Left renal pelvis (tissue), 4 donors: ENCODE measurements around the gene ZFP1. TPM values are rescaled to one million over a fixed set of nuclear protein-coding genes. Genes with fewer than 3 reads are reported as not detected.

Source experiments
- DNase-seq, 4 donors: peaks; one replicate each; pipeline ENCODE4 v3.0.0-alpha.2; 2013; ENCODE audit warnings: low read depth in 4 of 4, low spot score in 3 of 4
- polyA plus RNA-seq, 4 donors: library from polyadenylated mRNA; unstranded; fragments of 120-200 nt; gene quantifications; one replicate each; pipeline ENCODE4 v1.2.1, GENCODE V29; 2013; ENCODE audit not compliant: insufficient read length in 4 of 4

ZFP1 gene
- 10 to 100 TPM; 21.4 to 33.9 (median 28.3) TPM for polyA plus RNA-seq

DNA sequence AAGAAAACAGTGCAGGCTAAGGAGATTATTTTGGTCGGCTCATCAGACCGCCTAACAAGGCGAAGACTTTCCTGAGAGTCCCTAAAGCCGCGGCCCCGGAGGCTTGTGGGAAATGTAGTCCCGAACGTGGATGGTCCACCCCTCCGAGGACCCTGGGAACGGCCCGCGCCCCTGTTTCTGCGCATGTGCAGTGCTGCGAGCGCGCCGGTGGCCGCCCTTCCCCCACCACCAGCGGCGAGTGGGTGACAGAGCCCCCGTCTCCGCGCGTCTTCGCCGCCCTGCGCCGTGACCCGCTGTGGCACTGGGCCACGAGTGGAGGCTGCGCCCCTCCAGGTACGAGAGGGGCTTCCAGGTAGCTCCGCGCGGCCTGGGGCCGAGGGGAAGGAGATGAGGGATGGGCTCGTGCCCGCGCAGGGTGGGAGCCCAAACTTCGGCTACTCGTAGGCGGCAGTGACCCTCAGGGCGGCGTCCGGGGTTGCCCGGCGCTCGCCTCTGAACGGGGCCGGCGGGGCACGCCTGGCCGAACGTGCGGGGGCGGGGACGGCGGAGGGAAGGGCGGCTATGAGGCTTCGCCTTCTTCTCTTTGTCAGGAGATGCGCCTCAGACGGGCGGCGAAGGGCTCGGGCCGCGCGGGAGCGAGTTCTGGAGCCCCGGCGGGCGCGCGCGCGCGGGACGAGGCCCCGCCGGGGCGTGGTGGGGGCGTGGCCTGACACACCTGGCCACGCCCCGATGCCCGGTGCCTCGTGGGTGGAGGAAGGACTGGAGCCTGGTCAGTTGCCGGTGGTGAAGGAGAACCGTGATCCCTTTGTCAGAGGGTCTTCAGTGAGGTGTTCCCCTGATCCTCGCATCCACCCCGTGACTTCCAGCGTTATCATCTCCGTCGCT is at the start of gene ZFP1:
TSS of gene ZFP1 (plus strand) at position 214 of the 885 bp plus-strand sequence. CDS start 4,428 bp downstream, outside the sequence.
- DNase-seq = peak; percentile 81 to 87 (median 84)

DNA sequence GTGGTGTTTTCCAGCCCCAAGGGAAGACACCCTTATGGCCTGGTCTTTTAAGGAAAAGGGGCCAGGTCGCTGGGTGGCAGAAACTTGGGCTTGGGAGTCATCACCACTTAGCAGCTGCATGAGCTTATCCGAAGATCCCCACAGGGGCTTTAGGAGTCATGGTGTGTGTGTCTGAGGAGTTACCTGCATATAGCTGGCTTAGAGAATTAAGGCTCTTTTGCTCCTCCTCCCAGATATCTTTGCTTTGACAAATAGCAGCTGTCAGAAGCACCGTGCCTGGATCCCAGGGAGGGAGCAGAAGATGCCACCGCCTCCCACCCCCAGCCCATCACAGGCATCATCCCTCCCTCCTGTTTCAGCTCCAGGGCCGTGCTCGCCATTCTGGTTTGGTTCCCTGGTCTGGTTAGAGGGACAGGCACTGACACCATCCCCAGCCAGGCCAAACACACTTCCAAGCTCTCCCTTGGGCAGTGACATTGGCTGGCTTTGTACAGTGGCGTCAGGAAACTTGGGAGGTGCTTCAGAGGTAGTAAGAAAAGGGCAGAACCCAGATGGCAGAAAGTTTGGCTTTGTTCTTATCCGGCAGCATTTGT is 49.2 kb upstream of the ZFP1 start:
- no peak for DNase-seq

DNA sequence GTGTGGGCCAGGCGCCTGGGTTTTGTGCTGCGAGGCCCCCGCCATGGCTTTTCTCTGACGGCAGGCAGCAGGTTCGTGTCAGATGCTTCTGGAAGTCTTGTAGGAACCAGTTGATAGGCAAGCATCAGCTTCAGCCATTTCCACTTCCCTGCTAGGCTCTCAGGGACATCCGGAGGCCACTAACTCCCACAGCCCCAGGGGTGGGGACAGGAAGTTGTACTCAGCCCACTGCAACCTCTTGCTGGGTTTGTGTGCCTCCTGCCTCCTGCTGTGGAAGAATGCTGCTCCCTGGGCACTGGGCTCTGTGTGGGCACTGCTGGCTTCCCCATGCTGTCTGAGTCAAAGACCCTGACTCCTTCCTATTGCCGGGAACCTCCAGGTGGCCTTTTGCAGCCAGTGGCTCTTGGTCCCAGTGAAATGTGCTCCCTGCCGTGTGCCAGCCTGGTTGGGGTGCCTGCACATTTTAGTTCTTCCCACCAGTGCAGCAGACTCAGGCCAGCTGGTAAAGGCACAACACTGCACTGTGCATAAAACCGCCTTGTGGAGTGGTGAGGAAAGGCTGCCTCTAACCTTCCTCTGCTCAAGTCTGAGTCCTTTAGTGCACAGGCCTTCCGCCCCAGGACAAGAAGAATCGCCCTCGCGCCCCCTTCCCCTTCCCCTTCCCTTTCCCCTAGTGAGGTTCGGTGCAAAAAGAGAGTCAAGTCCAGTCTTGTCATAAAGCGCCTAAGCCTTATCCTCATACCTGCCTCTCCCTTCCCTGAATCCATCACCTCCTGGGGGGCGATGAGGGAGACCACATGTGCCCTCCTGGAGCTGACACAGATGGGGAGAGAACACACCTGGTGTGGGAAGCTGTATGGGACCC is 48.4 kb upstream of the ZFP1 start:
- DNase-seq = no peak

DNA sequence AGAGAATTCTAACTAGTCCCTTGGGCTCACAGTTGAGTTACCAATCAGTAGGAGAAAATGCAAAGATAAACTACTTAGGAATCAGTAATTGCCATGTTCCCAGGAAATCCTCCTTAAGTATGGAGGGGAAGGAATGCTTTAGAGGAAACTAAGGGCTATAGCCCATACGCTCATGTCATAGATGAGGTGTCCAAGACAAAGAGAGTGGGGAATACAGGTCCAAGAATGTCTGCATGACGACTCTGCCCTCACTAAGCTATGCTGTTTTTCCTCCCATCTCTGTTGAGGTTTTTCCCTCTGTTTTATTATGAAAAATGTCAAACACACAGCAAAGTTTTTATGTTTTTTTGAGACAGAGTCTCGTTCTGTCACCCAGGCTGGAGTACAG is 47.7 kb upstream of the ZFP1 start:
- no peak for DNase-seq

DNA sequence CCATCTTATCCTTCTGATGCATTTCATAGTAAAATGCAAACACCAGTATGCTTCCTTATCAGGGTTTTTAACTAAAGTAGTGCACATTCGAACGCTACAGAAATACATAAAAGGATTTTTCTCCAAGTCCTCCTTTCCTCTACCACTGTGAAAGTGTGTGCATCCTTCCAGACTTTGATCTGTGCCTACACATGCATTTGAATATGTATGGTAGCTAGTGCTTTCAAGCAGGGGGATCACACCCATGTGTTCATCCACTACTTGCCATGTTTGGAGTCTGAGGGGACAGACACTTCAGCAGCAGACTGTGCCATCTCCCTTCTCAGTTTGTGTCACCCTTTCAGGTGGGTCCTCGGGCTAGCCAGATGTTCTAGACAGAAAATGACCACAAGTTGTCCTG is 46.7 kb upstream of the ZFP1 start:
- no peak for DNase-seq

DNA sequence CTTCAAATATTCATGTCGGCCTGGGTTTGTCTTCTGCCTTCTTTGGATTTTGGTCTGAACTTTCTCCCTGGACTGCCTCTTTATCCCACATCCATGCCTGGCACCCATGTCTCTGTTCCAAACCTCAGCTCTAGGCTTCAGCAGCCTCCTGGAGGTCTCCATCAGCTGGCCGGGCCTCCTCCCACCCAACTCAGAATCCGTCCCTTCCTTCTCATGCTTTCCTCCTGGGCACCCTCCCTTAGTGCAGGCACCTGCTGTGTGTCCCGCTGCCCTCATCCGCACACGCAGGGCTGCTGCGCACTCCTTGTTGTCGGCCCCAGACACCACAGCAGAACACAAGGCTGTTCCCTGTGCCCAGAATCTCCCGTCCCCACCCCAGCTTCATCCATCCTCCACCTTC is 45.7 kb upstream of the ZFP1 start:
- no peak for DNase-seq

DNA sequence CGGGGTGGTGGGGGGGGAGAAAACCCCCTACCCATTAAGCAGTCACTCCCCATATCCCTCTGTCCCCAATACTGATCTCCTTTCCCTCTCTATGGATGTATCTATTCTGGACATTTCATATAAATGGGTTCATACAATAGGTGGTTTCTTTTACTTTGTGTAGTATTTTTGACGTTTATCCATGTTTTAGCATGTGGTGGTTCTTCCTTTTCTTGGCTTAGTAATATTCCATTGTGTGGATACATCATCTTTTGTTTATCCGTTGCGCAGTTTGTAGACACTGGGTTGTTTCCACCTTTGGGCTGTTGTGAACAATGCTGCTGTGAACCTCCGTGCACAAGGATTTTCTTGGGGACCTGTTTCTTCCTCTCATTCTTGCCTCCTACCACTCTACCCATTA is 44.3 kb upstream of the ZFP1 start:
- no peak for DNase-seq

DNA sequence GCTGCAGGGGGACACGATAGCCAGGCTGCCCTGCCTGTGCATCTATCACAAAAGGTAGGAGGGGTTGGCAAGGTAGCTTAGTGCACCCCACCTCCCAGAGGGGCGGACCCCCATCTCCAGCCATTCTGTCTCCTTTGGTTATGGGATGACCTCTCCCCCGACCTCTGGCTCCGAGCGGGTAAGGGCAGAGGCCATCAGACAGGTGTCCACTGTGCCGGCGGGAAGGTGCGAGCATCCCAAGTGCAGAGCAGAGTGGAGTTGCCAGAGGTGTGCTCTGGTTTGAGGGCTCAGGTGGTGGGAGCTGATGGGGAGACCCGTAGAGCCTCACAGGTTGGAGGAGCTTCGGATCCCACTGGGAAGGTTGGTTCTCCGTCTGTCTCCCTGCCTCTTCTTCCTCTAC is 43.5 kb upstream of the ZFP1 start:
- DNase-seq = no peak

DNA sequence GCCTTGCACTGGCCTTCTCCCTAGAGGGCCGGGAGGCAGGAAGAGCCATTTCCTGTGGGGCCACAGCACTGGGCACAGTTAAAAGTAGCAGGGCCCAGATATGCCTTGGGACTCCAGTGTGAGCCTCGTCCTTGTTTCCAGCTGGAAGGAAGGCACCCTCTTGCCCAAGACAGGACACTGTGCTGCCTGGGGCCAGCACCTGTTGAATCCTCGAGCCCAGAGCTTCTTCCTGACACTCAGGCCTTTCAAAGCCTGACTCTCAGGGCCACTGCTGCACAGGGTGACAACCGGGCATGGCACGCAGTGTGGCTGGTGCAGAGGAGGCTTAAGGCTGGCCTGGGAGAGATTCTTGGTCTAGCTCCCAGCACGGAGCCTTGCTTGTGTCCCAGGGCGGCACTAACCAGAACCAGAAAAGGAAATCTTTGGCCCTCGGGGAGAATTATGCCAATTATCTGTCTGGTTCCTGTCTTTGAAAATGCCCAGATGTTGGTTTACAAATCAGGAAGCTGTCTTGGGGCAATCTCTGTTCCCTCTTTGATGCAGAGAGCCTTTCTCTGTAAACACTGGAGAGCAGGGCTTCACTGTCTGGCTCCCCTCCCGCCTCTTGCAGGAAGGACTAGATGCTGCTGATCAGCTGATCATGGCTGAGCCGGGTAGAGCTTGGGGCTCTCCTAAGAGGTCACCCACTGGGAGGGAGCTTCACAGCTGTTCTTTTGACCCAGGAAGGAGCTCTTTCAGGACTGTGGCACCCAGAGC is 42.8 kb upstream of the ZFP1 start:
- no peak for DNase-seq

DNA sequence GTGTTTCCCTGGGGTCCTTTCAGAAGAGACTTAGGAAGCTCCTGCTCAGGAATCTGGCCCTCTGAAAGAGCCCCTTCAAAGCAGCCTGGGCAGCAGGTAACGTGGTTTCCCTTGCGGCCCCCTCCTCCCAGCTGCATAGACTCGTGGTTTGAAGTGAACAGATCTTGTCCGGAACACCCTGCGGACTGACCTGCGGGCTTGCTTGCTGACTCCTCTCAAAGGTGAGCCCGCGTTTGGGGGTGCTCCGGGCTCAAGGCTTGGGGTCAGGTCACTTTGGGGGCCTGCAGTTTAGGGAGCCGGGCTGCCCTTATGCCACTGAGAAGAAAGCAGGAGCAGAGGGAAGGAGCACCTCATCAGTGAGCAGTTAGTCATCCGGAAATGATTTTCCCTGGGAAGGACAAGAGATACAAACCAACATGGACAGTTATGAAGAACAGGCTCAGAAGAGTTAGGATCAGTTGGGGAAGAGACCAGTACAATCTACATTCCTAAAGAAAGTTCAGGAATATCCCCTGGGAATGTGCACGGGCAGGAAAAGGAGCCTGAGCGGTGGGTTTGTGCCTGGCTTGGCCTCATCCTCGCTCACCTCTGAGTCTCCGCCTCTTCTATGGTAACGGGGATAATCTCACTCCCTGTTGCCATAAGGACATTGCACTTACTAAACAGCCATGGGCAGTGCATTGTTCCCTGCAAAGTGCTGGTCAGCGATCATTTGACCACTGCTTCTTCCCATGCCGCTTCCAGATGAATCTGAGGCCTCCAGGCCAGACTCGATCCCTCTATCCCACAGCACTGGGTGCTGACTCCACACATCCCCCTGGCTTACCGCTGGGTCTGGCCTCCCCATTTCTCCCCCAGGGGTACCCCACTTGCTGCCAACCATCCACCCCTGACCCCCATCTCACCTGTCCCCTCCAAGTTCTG is 41.7 kb upstream of the ZFP1 start:
- no peak for DNase-seq

DNA sequence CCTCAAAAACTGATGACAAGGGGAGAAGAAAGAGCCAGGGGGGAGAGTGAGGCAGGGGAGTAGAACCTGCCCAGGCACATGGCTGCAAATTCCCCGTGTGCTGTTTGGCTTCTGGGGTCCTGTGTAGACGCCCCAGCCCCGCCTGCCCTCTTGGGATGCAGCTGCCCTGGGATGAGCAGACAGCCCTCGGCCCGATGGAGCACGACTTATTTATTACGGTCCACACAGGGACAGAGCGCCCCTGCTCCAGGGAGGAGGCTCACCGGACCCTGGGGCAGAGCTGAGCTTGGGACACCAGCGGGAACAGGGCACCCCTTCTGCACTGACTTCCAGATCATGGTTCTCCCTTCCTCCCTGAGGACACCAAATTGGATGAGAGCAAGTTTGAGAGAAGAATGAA is 40.8 kb upstream of the ZFP1 start:
- no peak for DNase-seq

DNA sequence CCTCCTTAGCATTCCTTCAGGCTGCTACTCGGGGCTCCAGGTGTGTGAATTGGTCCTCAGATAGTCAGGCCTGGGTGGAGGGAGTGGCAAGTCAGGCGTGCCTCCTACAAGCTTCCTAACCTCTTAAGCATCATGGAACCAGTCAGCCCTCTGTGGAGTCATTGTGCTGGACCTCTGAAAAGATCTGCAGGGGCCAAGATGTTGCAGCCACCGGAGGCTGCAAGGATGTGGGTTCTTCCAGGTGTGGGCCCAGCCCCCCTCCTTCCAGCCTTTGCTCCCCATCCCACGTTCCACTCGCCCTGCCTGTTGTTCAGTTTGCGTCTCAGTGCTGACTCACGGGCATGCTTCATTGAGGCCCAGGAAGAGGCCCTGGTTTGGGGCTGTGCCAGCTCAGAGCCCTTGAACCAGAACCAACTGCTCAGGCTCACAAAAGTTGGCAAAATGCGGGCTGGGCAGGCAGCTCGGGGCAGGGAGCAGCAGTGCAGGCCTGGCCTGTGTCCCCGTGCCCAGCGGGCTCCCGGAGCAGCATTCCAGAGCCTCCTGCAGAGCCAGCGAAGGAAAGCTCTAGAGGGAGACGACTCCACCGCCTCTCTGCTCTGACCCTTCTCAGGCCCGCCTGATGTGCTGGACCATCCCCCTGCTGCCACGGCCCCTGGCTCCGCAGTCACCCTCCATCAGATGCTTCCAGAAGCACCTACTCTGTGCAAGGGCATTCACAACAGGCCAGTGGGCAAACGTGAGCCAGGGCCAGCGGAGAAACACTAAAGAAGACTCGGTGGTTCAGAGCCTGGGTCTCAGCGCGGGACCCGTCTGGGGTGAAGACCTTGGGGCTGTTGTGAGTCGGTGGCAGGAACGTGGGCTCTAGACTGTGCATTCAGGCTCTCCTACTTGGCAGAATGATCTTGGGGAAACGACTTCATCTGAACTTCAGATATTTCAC is 39.3 kb upstream of the ZFP1 start:
- DNase-seq = peak; percentile 60 to 76 (median 63)

DNA sequence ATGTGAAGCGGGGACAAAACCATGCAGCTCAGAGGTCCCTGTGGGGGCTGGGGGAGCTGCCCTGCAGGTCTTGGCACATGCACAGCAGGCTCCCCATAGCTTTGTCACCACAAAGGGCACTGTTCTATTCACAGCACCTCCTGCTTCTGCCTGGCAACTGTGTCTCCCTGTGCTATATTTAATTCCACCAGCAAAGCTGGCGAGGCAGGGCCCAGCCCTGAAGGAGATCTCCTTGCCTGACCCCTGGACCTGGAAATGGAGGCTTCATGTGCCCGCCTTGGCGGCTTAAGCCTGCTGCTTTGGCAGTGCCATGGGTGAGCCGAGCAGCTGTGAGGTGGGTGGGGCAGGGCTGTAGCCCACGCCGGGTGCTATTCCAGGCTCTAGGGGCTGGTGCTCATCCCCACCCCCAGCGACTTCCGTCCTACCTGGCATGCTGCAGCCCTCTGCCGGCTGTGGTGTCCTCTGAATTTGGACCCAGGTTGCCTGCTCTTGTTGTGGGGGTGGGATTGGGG is 38.5 kb upstream of the ZFP1 start:
- no peak for DNase-seq

DNA sequence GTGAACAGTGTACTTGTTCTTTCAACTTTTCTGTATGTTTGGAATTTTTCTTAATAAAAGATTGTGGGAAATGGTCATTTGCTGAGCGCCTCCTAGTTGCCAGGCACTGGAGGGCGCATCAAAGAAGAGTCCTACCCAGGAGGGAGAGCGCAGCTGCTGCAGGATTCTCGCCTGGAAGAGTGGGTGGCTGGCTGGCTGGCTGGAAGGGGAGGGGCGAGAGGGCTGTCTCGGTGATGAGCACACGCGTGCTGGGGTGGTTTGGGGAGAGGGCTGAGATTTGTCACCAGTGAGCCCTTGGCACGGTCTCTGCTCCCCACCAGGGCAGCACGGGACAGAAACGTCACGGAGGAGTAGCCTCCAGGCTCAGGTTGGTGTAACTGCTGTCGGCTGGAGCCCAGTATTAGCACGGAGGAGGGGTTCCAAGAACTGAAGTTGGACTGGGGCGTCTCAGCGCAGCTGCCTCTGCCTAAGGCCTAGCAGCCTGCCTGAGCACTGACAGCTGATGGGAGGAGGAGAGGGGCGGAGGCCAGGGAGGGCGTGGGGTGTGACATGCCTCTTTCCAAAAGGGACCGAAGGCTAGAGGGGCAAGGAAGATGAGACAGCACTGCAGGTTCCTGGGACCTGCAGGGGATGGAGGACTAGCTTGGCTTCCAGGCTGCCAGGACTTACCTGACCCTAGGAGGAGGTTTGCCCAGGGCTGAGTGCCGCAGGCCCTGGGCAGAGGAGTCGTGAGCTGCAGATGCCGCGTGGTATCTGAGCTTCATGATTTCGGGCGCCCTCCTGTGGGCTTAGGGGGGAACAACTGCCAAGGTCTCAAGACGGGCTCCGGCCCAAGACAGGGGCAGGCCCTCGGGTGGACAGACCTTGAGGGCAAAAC is 37.4 kb upstream of the ZFP1 start:
- peak in 3 of 4 donors; percentile 71 to 80 (median 76) for DNase-seq

DNA sequence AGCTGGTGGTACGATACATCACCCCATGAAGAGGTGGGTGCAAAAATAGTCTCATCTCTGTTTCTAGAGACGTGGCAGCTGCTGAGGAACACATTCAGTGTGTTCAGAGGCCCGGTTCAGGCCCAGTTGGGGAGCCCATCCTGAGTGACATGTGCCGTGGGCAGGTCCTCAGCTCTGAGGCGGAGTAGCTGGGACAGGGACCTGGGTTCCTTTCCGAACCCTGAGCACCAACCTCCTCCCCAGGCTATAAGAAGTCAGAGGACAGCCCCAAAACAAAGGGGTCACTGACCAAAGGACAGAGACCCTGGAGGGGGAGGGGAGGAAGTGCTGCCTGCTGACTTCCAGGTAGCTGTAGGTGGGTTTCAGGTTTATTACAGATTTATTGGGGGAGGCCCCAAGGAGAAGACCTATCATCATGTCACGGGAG is 36.8 kb upstream of the ZFP1 start:
- no peak for DNase-seq

DNA sequence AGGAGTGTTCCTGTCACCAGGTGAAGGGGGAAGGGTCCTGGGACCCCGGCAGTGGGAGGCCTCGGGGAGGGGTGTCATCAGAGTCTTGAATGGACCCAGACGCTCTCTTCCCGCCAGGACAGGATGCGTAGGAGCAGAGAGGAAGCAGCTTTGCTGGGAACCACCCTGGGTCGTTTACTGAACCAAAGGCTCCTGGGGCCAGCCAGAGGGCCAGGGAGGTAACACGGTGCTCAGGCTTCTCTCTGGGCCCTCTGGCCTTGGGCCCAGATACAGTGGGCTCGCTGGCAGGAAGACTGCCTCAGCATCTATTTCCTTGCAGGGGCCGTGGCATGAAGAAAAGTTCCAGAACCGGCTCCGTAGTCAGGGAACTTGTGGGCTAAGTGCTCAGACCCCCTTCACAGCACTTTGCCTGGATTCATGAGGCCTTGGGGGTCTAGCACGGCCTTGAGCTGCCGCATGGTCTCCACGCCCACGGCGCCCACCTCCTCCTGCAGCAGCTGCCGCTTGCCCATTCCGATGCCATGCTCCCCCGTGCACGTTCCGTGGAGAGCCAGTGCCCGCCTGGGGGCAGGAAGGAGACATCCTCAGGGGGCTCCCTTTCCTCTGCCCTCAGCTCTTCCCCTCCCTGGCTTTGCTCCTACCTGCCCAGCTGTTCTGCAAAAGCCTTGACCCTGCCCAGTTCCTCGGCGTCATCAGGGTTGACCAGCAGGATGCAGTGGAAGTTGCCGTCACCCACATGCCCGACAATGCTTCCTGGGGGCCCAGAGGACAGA is 36.2 kb upstream of the ZFP1 start:
- no peak for DNase-seq
